Stimulated activated memory B cell treated with anti-CD40 and anti-IgM and Interleukin-4, amounts not matched to agents 10 μg/mL and 1 μg/mL and 100 μg/mL, for 72 hours (primary cell): ENCODE measurements around the gene PLXNA1.

Experiments used
- ATAC-seq: fragments of 150-1000 bp; cut with Tn5 transposase; 2 replicates; pipeline ENCODE4 v1.10.0; 2021
- H3K27ac Mint-ChIP-seq: one replicate; pipeline ENCODE4 v1.8.0; 2022; ENCODE audit warnings: mild to moderate bottlenecking, mixed read lengths
- H3K27me3 Mint-ChIP-seq: one replicate; pipeline ENCODE4 v1.8.0; 2022; ENCODE audit warnings: mixed read lengths
- H3K36me3 Mint-ChIP-seq: one replicate; pipeline ENCODE4 v1.8.0; 2022; ENCODE audit warnings: mixed read lengths
- H3K4me1 Mint-ChIP-seq: one replicate; pipeline ENCODE4 v1.8.0; 2022; ENCODE audit warnings: mixed read lengths
- H3K4me3 Mint-ChIP-seq: one replicate; pipeline ENCODE4 v1.8.0; 2022; ENCODE audit warnings: mild to moderate bottlenecking, moderate library complexity, mixed read lengths
- H3K9me3 Mint-ChIP-seq: one replicate; pipeline ENCODE4 v1.8.0; 2022; ENCODE audit warnings: mixed read lengths

Gene PLXNA1

GRCh38 chr3:126971891-126972351, 11.0 kb upstream of the PLXNA1 start:
- Mint-ChIP-seq H3K9me3 (peaks cover 10% of the 10 kb centered on the region), H3K36me3 (peaks cover 14% of the 10 kb centered on the region), H3K27ac (no peak overlapping the region), H3K4me1 (peaks cover 37% of the 10 kb centered on the region), H3K27me3 (peaks cover 65% of the 10 kb centered on the region), H3K4me3 (peak overlapping the region; percentile 40)
- ATAC-seq: peak; percentile 86

GRCh38 chr3:126972866-126973265, 10.0 kb upstream of the PLXNA1 start:
- Mint-ChIP-seq H3K27me3 (peaks cover 66% of the 10 kb centered on the region), H3K36me3 (peaks cover 14% of the 10 kb centered on the region)
- no peak for ATAC-seq

GRCh38 chr3:126973814-126974213, 9.1 kb upstream of the PLXNA1 start:
- H3K27ac Mint-ChIP-seq: no peak overlapping the region
- H3K36me3 Mint-ChIP-seq: peaks cover 14% of the 10 kb centered on the region
- H3K4me1 Mint-ChIP-seq: peaks cover 33% of the 10 kb centered on the region
- H3K9me3 Mint-ChIP-seq: peaks cover 10% of the 10 kb centered on the region
- peaks cover 67% of the 10 kb centered on the region for H3K27me3 Mint-ChIP-seq
- ATAC-seq: no peak
- H3K4me3 Mint-ChIP-seq: no peak overlapping the region

More at GRCh38 chr3:126972866-126973265, 10.0 kb upstream of the PLXNA1 start:
- peaks cover 37% of the 10 kb centered on the region for H3K4me1 Mint-ChIP-seq
- no peak overlapping the region for H3K4me3 Mint-ChIP-seq
- no peak overlapping the region for H3K27ac Mint-ChIP-seq
- peaks cover 10% of the 10 kb centered on the region for H3K9me3 Mint-ChIP-seq

- no peak for ATAC-seq
- peaks cover 10% of the 10 kb centered on the region for H3K9me3 Mint-ChIP-seq
- peaks cover 67% of the 10 kb centered on the region for H3K27me3 Mint-ChIP-seq
- peaks cover 33% of the 10 kb centered on the region for H3K4me1 Mint-ChIP-seq
- H3K27ac Mint-ChIP-seq: no peak overlapping the region
- H3K36me3 Mint-ChIP-seq: peaks cover 14% of the 10 kb centered on the region
- H3K4me3 Mint-ChIP-seq: no peak overlapping the region
These were observed 8.2 kb upstream of the PLXNA1 start for GRCh38 chr3:126974756-126975155.

- peaks cover 41% of the 10 kb centered on the region for H3K4me1 Mint-ChIP-seq
- peaks cover 14% of the 10 kb centered on the region for H3K36me3 Mint-ChIP-seq
- ATAC-seq: no peak
- H3K27me3 Mint-ChIP-seq: peaks cover 63% of the 10 kb centered on the region
- no peak overlapping the region for H3K4me3 Mint-ChIP-seq
- no peak overlapping the region for H3K27ac Mint-ChIP-seq
- peaks cover 10% of the 10 kb centered on the region for H3K9me3 Mint-ChIP-seq
These were observed 6.0 kb upstream of the PLXNA1 start for GRCh38 chr3:126976906-126977305.

GRCh38 chr3:126977821-126978220, 5.1 kb upstream of the PLXNA1 start:
- Mint-ChIP-seq H3K27ac (no peak overlapping the region), H3K36me3 (peaks cover 14% of the 10 kb centered on the region), H3K4me1 (peaks cover 42% of the 10 kb centered on the region), H3K4me3 (no peak overlapping the region), H3K27me3 (peaks cover 63% of the 10 kb centered on the region), H3K9me3 (peaks cover 10% of the 10 kb centered on the region)
- no peak for ATAC-seq

- no peak for ATAC-seq
- Mint-ChIP-seq H3K4me3 (no peak overlapping the region), H3K4me1 (peaks cover 42% of the 10 kb centered on the region), H3K36me3 (peaks cover 14% of the 10 kb centered on the region), H3K9me3 (peaks cover 10% of the 10 kb centered on the region), H3K27ac (no peak overlapping the region), H3K27me3 (peaks cover 60% of the 10 kb centered on the region)
These were observed 4.6 kb upstream of the PLXNA1 start for GRCh38 chr3:126978291-126978690.

- Mint-ChIP-seq H3K4me1 (peaks cover 43% of the 10 kb centered on the region), H3K9me3 (peaks cover 9% of the 10 kb centered on the region), H3K27me3 (peaks cover 52% of the 10 kb centered on the region), H3K4me3 (no peak overlapping the region), H3K27ac (peak overlapping the region; percentile 36), H3K36me3 (peaks cover 12% of the 10 kb centered on the region)
- ATAC-seq: no peak
These were observed 3.8 kb upstream of the PLXNA1 start for GRCh38 chr3:126979046-126979628.

GRCh38 chr3:126980266-126980811, 2.6 kb upstream of the PLXNA1 start:
- H3K9me3 Mint-ChIP-seq: no peaks in the 10 kb centered on the region
- no peak overlapping the region for H3K4me3 Mint-ChIP-seq
- H3K27me3 Mint-ChIP-seq: peaks cover 40% of the 10 kb centered on the region
- H3K36me3 Mint-ChIP-seq: peaks cover under 1% of the 10 kb centered on the region
- no peak for ATAC-seq
- H3K27ac Mint-ChIP-seq: peak overlapping the region; percentile 36
- H3K4me1 Mint-ChIP-seq: peaks cover 48% of the 10 kb centered on the region

- ATAC-seq: peak; percentile 80
- Mint-ChIP-seq H3K4me1 (peaks cover 55% of the 10 kb centered on the region), H3K36me3 (no peaks in the 10 kb centered on the region), H3K27me3 (peaks cover 36% of the 10 kb centered on the region), H3K9me3 (no peaks in the 10 kb centered on the region), H3K4me3 (peak overlapping the region; percentile 84), H3K27ac (peak overlapping the region; percentile 88)
These were observed 817 bp upstream of the PLXNA1 start for GRCh38 chr3:126982126-126982470.

- Mint-ChIP-seq H3K4me1 (peaks cover 55% of the 10 kb centered on the region), H3K36me3 (no peaks in the 10 kb centered on the region), H3K4me3 (no peak overlapping the region), H3K27me3 (peaks cover 24% of the 10 kb centered on the region), H3K9me3 (no peaks in the 10 kb centered on the region), H3K27ac (no peak overlapping the region)
- peak; percentile 17 for ATAC-seq
These were observed 349 bp downstream of the PLXNA1 start for GRCh38 chr3:126983276-126983652.

- ATAC-seq: peak; percentile 0
- peaks cover 49% of the 10 kb centered on the region for H3K4me1 Mint-ChIP-seq
- no peaks in the 10 kb centered on the region for H3K9me3 Mint-ChIP-seq
- H3K4me3 Mint-ChIP-seq: peak overlapping the region; percentile 63
- H3K27ac Mint-ChIP-seq: no peak overlapping the region
- H3K27me3 Mint-ChIP-seq: peaks cover 19% of the 10 kb centered on the region
- H3K36me3 Mint-ChIP-seq: no peaks in the 10 kb centered on the region
These were observed 907 bp downstream of the PLXNA1 start for GRCh38 chr3:126983653-126984390.

- no peak for ATAC-seq
- Mint-ChIP-seq H3K4me3 (peak overlapping the region; percentile 63), H3K27me3 (peaks cover 11% of the 10 kb centered on the region), H3K36me3 (peaks cover 5% of the 10 kb centered on the region), H3K27ac (no peak overlapping the region), H3K9me3 (no peaks in the 10 kb centered on the region), H3K4me1 (peaks cover 42% of the 10 kb centered on the region)
These were observed 1.6 kb downstream of the PLXNA1 start for GRCh38 chr3:126984391-126985131.

- Mint-ChIP-seq H3K9me3 (no peaks in the 10 kb centered on the region), H3K27ac (no peak overlapping the region), H3K4me1 (peaks cover 34% of the 10 kb centered on the region), H3K36me3 (peaks cover 6% of the 10 kb centered on the region), H3K27me3 (peaks cover 3% of the 10 kb centered on the region), H3K4me3 (no peak overlapping the region)
- no peak for ATAC-seq
These were observed 2.4 kb downstream of the PLXNA1 start for GRCh38 chr3:126985132-126985985.
